Measurements from ENCODE around the gene TXN.
A peak's percentile ranks its signal among the peaks of the same experiment; 100 is the strongest.

Gene TXN

DNA sequence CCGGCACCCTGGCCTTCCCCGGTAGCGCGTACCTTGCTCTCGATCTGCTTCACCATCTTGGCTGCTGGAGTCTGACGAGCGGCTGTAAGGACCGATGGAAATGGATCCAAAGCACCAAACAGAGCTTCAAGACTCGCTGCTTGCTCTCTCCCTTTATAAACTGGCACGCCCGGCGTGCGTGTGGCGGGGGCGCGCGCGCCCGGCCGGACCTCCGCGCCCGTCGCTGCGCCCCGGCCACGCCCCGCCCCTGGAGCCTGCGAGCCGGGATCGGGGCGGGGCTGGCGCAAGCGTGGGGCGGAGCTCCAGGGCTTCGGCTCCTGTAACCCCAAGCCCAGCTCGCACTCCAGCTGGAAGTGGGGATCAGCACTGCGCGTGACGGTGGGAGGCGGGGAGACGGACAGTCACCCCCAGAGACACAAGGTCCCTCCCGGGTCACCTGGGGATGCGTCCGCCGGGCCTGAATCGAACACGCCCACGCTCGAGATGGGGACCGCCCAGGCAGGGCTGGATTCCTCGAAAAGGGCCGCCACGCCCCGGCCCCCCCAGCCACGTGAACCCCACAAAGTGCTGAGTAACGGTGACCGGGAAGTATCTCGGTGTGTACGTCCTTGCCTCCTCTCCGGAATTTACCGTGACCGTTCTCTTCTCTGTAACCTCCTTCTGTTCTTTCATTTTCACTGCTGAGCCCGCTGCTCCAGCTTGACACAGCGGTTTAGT lies at the start of gene TXN:
Gene TXN (minus strand): TSS at position 128 of the 717 bp plus-strand sequence. CDS start 72 bp downstream, at position 56.
- peak; percentile 81 for DNase-seq

DNA sequence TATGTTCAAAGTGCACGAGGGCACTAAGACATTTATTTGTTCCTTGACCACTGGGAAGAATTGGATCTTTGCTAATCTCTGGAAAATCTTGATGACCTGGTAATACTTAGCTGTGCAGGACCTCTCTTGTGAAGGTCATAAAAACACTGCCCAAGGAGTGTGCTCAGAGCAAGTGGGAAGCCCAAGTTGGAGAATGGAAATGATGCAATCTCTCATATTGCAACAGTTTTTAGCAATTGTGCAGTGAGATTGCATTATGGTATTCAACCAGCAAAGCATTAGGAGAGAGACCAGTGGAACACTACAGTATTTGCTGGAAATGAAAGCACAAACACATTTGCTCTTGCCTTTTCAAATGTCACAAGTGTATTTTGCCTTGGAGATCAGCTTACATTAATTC lies 46.8 kb upstream of the TXN start:
- DNase-seq = no peak

DNA sequence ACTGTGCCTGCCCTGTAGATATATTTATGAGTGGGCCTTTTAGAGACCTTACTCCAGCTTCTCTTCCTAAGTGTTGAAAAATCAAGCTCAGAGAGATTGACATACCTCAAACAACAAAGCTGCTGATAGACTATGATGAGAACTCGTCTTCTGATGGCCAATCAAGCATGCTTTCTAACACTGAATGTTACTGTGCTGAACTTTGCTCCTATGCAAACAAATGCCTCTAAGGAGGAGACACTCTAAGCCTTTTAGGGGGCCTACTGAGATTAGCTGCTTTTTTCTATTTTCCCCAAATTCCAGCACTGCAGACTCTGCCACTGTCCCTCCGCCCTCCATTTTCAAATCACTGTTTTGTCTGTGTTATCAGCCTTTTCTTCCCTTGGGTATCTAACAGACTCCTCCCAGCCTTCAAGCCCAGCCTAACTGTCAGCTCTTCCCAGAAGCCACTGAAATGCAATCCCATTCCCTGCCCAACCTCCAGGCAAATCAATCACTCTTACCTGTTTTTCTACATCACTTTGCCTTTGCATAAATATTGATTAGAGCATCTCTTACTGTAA lies 41.8 kb upstream of the TXN start:
- DNase-seq = no peak

DNA sequence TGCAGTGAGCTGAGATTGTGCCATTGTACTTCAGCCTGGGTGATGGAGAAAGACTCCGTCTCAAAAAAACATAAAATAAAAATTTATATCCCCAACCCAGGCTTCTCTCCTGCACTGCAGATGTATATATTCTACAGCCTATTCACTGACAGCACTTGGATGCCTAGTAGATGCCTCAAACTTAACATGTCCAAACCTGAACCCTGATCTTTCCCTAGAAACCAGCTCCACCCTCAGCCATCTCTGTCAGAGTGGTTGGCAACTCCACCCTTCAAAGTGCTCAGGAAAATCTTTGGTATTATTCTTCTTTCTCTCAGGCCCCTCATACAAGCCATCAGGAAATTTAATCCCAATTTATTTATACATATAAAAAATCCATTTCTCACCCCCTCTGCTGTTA lies 36.9 kb upstream of the TXN start:
- no peak for DNase-seq

DNA sequence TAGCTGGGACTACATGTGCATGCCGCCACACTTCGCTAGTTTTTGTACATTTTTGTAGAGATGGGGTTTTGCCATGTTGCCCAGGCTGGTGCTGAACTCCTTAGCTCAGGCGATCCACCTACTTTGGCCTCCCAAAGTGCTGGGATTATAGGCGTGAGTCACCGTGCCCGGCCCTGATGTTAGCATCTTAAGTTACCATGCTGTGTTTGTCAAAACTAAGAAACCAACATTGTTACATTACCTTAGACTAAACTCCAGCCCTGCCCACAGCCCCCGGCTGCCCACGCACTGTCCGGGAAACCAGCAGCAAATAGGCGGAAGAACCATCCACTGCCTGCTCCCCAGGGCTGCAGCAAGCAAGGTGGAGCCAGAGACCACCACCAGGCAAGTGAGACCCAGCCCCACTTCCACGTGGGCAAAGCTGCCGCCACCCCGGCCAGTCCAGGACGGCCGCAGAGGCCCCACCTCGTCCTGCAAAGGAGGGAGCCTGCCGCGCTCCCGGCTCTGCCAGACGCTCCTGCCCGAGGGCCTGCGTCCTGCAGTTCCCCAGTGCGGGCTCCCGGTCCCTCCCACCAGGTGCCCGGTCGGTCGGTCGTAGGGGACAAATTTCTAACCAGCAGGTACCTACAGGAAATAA lies 35.7 kb upstream of the TXN start:
- no peak for DNase-seq

DNA sequence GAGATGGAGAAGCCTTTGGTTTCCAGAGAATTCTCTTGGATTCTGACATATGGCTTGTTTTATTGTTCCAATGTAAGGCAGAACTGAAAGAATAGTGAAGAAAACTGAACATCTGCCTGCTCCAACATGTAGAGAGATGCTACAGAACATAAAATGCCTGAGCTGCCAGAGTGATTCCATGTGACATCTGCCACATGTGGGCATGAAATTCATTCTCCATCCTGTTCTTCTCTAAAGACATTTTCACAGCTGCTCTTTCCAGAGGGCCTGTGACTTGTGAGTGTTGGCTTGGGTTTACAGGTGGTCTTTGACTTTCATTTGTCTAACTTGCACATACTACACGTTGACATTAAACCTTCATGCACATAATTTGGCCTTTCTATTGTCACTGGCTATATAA lies 33.7 kb upstream of the TXN start:
- no peak for DNase-seq

DNA sequence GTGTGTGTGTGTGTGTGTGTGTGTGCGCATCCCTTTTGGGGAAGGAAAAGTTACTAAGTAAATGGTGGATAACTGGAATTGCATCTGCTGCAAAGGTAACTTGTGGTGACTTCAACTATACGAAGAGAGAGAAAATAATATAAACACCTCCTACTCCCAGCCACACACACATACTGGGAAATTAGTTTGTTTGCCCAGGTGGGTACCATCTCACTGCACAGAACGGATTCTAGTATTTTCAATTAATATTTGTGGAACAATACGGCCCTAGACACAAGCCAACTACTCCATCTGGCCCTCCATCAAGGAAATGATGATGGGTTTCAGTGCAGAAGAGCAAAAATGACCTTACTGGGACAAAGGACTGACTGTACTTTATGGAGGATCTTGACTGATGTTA lies 32.2 kb upstream of the TXN start:
- DNase-seq = no peak

DNA sequence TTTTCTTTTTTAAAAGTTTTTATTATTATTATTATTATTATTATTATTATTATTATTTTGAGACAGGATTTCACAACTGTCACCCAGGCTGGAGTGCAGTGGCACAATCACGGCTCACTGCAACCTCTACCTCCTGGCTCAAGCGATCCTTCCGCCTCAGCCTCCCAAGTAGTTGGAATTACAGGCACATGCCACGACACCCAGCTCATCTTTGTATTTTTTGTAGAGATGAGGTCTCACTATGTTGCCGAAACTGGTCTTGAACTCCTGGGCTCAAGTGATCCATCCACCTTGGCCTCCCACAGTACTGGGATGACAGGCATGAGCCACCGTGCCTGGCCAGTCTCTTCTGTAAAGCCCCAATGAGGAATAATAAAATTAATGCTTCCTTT lies 31.0 kb upstream of the TXN start:
- DNase-seq = no peak

DNA sequence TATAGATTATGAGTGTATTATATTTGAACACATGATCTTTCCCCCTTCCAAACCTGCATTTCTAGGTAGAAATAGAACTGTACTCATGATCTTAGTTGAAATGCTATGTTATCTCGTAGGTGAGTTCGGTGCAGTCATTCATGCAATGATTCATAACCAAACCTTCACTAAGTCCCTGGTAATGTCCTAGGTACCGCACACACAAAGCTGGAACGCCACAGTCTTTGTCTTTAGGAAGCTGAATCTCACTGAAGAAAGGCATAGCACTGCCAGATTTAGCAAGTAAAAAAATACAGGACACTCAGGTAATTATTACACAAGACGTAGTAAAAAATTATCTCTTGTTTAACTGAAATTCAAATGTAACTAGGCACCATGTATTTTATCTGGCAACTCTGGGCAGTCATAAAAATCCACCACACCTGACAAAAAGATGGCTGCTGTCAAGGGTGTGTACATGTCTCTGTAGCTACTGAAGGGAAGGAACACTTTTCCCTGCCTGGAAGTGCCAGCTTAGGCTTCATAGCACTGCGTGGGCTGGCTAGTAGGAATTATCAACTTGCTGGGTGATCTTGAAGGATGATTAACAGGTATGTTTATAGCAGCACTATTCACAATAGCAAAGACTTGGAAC lies 28.0 kb upstream of the TXN start:
- DNase-seq = no peak

DNA sequence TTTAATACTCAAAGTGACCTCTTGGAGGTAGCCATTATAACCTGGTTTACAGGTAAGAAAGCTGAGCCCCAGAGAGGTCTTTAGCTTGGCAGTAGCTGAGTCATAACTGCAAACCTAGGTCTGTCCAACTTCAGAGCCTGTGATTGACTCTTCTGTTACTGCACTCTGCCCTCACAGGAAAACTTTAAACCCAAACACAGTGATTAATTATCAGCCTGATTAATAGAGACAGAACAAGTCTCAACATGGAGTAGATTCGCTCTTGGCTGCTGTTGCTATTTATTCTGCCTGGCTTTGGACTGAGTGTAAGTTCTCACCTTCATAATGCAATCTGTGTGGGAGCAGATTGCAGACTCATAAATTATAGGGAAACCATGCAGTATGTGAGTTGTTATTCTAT lies 27.4 kb upstream of the TXN start:
- DNase-seq = no peak

DNA sequence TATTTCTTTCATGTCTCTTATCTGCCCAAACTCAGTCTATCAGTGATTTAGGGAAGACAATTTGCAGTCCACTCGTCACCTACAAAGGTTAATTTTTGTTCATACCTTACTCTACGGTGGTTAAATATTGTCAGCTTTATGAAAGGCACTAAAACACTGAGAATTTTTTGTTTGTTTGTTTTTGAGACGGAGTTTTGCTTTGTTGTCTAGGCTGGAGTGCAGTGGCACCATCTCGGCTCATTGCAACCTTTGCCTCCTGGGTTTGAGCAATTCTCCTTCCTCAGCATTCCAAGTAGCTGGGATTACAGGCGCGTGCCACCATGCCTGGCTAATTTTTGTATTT lies 26.4 kb upstream of the TXN start:
- DNase-seq = no peak

DNA sequence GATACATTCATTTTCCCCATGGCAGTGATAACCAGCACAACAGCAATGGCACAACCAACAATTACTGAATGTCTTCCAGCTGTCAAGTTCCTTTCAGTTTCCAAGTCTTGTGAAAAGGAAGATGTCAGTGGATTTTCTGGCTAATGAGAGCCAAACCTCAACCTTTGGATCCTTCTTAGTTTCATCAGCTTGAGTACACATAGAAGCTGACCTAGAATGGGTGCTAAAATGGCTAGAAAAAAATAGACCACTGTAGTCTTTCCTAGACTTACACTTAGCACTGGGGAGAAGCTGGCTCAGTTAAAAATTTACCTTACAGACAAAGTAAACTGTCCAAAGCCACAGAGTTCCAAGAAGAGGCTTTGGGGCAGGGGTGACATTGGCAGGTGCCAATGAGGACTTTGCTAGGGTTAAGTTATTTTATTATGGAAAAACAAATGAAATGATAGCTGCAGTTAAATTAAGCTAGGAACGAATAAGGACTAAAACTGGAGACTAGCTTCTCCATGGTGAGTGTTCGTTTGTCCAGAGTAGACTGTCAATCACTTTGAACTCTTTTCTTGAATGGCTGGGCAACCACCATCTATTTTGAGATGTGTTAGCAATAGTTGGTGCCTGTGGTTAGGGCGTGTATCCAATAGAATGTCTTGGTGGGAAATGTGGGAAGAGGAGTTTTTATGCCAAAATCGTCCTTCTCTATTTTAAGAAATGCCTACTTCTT lies 25.9 kb upstream of the TXN start:
- DNase-seq = no peak

DNA sequence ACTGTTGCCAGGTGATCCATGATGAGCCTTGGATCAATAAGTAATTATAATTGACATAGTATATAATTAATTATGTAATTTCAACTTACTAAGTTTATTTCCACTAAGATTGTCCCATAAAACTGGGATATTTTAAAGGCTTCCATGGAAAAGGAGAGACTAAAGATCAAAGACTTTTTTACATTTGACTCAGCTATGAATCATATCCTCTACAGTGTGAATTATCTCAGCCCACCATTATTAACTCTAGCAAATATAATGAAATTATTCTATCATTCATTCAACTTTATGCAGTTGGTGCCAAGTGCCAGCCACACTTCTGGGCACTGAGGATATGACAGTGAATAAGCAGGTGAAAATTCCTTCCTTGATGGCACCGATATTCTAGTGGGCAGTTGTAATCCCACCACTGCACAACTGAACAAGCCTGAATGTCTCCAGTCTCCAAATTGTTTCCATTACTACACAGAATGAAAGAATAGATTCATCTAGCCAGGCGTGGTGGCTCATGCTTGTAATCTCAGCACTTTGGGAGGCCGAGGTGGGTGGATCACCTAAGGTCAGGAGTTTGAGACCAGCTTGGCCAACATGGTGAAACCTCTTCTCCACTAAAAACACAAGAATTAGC lies 21.9 kb upstream of the TXN start:
- no peak for DNase-seq

DNA sequence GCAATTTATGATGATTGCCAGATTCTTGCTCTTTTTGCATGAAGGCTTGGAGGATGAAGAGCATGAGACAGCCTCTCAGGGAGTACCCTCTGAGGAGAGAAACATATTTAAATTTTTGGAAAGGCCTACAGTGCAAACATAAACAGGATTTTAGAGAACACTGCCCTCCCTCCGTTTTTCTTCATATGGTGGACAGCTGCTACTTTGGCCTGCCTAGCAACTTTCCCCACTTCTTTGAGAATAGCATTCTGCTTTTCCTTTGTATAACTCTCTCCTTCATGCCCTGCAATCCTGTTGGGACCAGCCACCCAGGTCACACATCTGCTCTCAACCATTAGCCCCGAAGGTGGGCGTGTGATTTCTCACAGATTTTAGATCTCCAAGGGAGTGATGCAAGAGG lies 20.5 kb upstream of the TXN start:
- no peak for DNase-seq

DNA sequence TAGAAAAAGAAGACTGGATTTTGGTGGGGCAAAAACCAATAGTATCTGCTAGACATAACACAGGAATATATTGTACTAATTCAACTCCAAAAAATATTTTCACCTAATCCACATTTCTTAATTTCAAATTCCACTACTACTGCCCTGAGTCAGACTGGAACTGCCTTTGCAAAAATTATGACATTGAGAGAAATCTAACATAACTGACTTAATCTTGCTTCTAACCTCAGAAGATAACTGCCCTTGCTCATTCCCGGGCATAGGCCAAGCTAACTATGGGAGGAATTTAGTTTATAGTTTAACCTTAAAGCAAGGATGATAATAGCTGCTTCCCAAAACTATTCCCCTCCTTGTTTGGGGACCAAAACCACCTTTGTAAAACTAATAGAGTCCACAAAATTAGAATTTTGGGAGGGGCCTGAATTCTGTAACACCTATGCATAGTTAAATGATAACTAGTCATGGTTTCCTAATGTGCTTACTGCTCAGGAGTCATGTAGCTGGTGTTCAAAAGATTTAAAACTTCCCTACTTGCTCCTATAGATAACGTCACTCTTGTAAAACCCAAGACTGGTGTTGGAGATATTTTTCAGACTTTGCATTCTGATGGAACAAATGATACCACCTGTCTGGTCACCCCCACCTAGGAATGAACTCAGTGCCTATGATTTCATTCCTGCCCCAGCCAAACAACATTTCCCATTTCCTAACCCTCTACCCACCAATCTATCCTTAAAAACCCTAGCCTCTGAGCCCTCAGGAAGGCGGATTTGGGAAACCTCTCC lies 14.1 kb upstream of the TXN start:
- no peak for DNase-seq

DNA sequence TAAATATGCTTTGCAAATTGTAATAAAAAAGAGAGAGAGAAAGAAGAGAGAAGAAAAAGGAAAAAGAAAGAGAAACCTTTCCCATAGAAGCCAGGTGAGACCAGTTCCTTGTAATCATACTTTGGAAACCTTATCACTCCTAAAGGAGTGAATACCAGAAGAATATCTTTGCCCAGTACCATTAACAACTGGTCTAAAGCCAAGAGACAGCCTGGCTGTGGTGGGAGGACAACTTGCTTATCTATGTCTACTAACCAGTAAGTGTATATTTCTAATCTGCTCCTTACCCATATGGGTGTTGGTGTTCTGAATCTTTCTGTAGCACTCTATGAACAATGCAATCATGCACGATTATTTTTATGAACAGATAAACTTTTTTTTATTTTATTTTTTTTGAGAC lies 10.5 kb upstream of the TXN start:
- no peak for DNase-seq

DNA sequence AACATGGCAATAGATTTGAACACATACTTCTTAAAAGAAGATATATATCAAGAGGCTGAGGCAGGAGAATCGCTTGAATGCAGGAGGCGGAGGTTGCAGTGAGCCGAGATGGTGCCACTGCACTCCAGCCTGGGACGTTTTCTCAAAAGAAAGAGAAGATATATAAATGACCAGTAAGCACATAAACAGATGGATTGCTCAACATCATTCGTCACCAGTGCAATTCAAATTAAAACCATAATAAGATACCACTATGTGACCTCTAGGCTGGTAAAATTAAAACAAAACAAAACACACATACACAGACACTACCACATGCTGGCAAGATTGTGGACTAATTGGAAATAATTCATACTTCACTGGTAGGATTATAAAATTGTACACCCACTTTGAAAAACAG lies 5.3 kb upstream of the TXN start:
- DNase-seq = no peak

DNA sequence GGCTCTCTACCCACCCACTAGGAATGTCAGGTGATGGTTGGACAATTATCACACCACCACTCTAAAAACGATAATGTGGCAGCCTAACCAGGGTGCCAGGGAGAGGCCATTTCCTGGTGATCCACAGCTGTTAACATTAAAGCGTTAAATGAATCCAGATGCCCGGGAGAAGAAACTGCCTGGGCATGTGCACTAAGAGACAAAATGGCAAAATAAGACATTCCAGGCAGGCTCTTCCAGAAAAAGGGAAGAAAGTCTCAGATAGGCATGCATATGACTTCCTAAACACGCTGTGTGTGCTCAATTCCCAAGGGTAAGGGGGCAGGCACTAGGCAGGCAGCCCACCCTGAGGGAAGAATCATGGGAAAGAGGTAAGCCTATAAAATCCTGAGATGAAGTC lies 4.6 kb upstream of the TXN start:
- no peak for DNase-seq

DNA sequence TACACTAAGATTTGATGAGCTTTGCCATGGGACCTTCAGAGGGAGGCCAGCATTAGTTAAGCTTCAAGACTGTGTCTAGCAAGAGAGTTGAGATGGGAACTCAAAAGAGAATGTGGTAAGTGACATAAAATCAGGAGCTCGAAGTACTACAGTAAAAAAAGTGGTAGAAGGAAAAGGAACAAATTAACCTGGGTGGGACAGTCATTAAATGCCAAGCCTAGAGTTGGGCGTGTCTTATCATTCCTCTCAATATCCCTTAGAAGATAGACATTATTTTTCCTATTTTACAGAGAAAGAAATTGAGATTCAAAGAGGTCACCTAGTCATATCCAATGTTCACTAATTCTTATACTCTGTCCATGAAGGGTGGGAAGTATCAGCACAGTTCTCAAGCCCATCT lies 3.3 kb upstream of the TXN start:
- DNase-seq = no peak

DNA sequence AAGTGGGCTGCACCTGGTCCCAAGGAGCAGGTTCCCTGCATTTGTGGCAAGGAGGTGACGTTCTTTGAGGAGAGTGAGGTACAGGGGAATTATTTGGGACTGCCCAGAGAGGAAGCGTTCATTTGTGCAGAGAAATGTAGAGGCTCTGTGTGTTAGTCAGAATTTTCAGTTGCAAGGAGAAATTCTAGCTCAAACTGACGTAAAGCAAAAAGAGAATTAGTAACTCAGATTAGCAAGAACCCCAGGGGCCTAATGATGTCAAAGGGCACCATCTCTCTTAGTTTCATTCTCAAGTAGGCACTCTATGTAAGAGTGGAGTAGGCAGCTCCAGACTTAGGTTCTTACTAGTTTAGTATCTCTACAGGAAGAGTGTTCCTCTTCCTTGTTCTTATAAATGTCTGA lies 2.4 kb upstream of the TXN start:
- no peak for DNase-seq

DNA sequence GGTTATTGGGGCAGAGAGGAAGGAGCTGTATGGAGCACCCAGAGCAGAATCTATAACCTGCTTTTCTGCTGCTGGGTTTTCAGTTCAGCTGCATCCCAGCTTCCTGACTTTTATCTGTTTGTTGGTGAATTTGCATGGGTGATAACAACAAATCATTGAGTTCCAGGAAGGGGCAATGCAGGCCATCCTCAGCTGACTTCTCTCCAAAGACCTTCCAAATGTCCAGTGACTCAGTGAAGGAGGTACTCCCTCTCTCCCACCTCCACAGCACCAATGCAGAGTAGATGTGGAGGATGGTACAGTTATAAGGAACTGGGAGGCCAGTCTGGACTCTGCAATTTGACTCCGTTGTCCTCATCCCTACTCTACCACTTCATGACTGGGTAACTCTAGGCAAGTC lies 1.6 kb upstream of the TXN start:
- no peak for DNase-seq

DNA sequence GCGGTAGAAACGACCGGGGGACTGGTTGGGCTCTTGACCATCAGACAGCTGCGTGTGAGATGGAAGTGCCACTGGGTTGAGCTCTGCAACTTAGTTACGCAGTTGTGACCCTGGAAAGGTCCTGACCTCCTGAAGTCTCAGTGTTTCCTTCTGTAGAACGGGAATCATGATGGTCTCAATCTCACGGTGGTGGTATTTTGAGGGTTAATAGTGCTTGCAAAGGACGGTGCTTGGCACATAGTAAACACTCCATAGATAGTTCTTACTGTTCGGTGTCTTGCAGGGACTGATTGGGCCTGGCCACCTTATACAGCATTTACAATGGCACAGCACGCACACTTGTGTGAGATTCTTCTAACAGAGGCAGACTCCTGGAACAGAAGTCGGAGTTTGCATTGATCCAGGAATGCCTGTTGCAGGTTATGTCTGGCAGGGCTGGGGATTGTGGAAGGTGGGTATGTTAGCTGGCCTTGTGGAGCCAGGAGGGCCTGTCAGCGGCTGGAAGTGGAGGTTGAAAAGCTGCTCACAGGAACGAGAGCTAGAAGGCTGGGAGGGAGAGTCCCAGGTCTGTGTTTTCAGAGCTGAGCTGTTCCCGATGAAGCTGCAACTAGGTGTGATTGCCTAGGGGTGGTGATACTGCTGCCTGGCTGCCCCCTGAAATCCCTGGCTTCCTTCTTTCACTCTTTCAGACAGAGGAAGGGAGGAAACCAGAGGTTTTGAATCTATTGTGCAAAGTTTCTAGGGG lies 962 bp upstream of the TXN start:
- no peak for DNase-seq
